ENCODE data around the gene RREB1. TPM values are rescaled to one million over a fixed set of nuclear protein-coding genes. Genes with fewer than 3 reads are reported as not detected.
A peak's percentile ranks its signal among the peaks of the same experiment; 100 is the strongest.

Gene RREB1
- total RNA-seq, 6 experiments from 2014 or later, result 17.5 to 23.5 (median 20.1) TPM

DNA sequence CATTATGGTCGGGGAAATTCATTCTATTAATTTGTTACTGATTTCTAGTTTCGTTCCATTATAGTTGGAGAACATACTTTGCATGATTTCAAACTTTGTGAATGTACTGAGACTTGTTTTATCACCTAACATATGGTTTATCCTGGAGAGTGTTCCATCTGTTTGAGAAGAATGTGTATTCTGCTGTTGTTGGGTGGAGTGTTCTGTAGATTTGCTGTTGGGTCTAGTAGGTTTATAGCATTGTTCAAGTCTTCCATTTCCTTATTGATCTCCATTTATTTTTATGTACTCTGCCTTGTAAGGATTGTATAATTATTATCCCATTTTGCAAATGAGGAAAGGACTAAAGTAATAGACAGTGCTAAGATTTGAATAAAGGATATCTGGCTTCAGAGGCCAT, 85.4 kb downstream of the RREB1 start:
- Mint-ChIP-seq H3K27ac (no peak overlapping the region), H3K9me3 (no peaks in the 10 kb centered on the region), H3K27me3 (ENCODE audit: insufficient read depth) (peaks cover 4% of the 10 kb centered on the region; the same call in 1 of the 2 replicates), H3K36me3 (ENCODE audit: low read depth) (peaks cover 30% of the 10 kb centered on the region), H3K4me1 (ENCODE audit: low read depth) (peaks cover 12% of the 10 kb centered on the region), H3K4me3 (no peak overlapping the region)
- no peak for TF ChIP-seq CTCF (IDR thresholded peaks at IDR 0.05)
- no peak for DNase-seq

- no peak for DNase-seq
- TF ChIP-seq CTCF (IDR thresholded peaks at IDR 0.05), result no peak
- peaks cover 4% of the 10 kb centered on the region; the same call in 1 of the 2 replicates for H3K27me3 Mint-ChIP-seq (ENCODE audit: insufficient read depth)
- no peak overlapping the region; the same call in 1 of the 2 replicates for H3K27ac Mint-ChIP-seq
- H3K9me3 Mint-ChIP-seq, result no peaks in the 10 kb centered on the region
- H3K4me1 Mint-ChIP-seq (ENCODE audit: low read depth), result peaks cover 12% of the 10 kb centered on the region
- no peak overlapping the region for H3K4me3 Mint-ChIP-seq
- H3K36me3 Mint-ChIP-seq (ENCODE audit: low read depth), result peaks cover 23% of the 10 kb centered on the region
Observed at GRCh38 chr6:7194657-7195056, 86.9 kb downstream of the RREB1 start.

DNA sequence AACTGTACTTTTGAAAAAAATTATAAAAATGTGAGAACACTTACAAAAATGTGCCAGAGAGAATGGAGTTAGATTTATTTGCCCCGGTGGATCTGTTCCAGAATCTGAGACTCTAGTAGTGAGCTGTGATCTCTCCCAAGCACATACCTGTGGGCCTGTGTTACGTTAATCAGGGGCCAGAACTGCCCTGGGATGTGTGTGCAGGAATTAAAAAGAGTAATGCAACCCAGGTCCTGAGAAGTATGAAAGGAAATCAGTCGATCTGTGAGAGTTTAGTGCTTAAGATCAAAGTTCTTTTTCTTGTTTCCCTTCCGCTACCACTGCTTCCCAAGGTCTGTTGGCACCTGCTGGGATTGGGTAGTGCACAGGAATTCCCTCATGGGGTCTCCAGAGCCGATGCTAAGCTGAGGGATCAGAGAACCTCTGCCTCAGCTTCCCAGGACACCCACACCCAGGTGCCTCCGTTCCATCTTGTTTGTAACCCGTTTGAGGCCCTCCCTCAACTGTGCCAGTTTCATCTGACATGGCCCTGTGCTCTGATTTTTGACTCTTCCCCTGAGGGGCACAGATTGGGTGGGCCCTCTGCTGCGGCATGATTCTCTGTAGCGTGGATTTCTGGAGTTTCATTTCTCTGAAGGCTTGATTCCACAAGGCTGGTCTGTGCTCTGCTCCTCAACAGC, 87.7 kb downstream of the RREB1 start:
- Mint-ChIP-seq H3K4me1 (ENCODE audit: low read depth) (peaks cover 12% of the 10 kb centered on the region), H3K36me3 (ENCODE audit: low read depth) (peaks cover 23% of the 10 kb centered on the region), H3K27me3 (ENCODE audit: insufficient read depth) (peaks cover 4% of the 10 kb centered on the region; the same call in 1 of the 2 replicates), H3K4me3 (no peak overlapping the region), H3K27ac (peak overlapping the region; percentile 49), H3K9me3 (no peaks in the 10 kb centered on the region)
- DNase-seq, result no peak
- no peak for TF ChIP-seq CTCF (IDR thresholded peaks at IDR 0.05)

GRCh38 chr6:7196019-7196402, 88.2 kb downstream of the RREB1 start:
- Mint-ChIP-seq H3K27me3 (ENCODE audit: insufficient read depth) (peaks cover 4% of the 10 kb centered on the region; the same call in 1 of the 2 replicates), H3K27ac (peak overlapping the region; percentile 49), H3K9me3 (no peaks in the 10 kb centered on the region), H3K4me1 (ENCODE audit: low read depth) (peaks cover 12% of the 10 kb centered on the region), H3K4me3 (no peak overlapping the region), H3K36me3 (ENCODE audit: low read depth) (peaks cover 22% of the 10 kb centered on the region)
- DNase-seq, result no peak
- TF ChIP-seq CTCF (IDR thresholded peaks at IDR 0.05), result no peak

DNA sequence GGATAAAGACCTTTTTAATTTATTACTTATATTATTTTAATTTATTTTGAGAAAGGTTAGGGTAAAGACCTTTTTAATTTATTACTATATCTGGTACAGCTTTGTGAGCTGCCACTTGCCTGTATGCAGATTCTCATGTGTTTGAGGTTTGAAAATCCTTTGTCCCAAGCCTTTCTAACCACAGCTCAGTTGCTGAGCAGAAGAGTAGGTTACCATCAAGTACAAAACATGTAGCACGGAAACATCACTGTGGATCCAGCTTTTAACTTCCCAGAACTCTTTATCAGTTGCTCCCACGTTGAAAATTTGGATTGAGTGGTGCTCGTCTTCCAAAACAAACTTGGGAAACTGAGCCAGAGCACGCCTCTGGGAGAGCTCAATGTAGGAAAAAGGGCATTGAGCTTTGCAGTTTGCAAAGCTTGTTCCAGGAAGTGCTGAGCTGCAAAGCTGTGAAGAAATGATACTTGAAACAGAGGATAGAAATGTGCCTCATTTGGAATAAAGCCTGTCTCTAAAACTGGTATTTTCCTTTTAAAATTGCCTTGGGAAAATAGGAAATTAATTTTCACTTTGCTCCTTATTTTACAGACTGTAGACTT, 89.0 kb downstream of the RREB1 start:
- Mint-ChIP-seq H3K9me3 (no peaks in the 10 kb centered on the region), H3K4me3 (no peak overlapping the region), H3K27me3 (ENCODE audit: insufficient read depth) (peaks cover 4% of the 10 kb centered on the region; the same call in 1 of the 2 replicates), H3K4me1 (ENCODE audit: low read depth) (peaks cover 12% of the 10 kb centered on the region), H3K36me3 (ENCODE audit: low read depth) (peaks cover 19% of the 10 kb centered on the region), H3K27ac (no peak overlapping the region)
- no peak for DNase-seq
- TF ChIP-seq CTCF (IDR thresholded peaks at IDR 0.05), result no peak
